ENCODE results near the gene LHB. TPM values are rescaled to one million over a fixed set of nuclear protein-coding genes. Genes with fewer than 3 reads are reported as not detected.
"Not testable (repeated sequence)": the region's sequence is repeated elsewhere in the genome, so short reads cannot be mapped to it uniquely, and the experiment has no call there.

LHB gene
- polyA plus RNA-seq, 4 donors, result 0.31 to 0.35 TPM; not detected in 2

DNA sequence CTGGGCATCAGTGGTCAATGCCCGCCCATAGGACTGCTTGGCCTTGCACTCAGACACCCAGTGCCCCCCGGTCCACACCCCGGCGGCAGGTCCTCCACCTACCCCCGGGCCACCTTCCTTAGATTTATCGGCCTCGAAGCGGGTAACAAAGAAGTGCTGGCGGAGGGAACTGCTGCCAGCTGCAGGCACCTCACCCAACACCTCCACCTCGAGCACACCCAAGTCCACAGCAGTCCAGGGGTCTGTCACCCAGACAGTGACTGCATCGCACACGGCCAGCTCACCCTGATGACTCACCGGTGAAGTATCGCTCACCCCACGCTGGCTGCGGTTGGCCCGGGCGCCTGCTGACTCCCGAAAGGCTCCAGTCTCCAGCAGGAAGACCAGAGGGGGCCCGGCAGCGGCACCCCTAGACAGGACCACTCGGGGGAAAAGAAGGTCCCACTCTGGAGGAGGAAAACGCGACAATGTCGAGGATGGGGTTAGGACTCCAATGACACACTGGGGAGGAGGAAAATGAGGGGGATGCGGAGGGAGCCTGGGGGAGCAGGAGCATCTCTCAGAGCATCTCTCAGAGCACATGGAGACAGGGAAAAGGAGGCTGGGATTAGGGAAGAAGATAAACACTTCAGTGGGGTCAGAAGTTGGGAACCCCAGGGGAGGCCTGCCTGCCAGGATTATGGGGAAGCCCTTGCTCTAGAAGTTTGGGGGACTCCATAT, 21.8 kb upstream of the LHB start:
- DNase-seq (ENCODE audit: low read depth in 4 of 4, low spot score in 2 of 4), result not testable (repeated sequence)

DNA sequence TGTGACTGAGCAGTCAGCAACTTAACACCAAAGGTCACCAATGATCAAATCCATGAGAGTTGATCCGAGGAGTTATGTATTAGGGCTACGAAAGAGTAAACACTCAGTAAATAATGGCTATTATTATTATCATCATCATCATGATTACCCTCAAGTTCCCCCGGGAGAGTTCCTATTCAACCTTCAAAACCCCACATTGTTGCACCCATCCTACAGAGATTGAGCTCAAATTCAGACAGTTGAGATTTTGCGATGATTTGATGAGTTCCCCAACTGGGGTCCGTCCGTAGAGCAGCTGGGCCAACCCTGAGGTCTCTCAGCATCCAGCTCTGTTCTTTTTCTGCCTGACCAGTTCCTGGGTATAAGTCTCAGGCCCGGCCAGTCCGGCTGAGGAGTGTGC, 21.2 kb upstream of the LHB start:
- not testable (repeated sequence) for DNase-seq (ENCODE audit: low read depth in 4 of 4, low spot score in 2 of 4)

DNA sequence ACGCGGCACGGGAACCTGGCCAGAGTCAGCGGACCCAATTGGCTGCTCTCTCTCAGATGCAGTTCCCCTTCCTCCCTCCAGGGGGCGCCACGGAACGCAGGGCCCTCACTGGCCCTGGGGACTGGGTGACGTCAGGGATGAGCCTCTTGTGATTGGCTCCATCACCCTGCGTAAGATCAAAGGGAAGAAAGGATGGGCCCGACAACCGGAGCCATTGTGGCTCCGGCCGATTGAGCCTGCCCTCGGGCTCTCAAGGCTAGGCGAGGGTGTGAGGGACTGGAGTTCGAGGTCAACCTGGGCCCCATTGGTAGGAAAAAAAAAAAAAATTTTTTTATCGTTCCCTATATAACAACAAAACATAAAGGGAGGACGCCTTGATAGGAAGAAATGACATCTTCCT, 19.9 kb upstream of the LHB start, which contains the start of gene CGB1:
TSS of gene CGB1 (minus strand) at position 81 of the 400 bp plus-strand sequence. CDS start 184 bp downstream, outside the sequence.
- not testable (repeated sequence) for DNase-seq (ENCODE audit: low read depth in 4 of 4, low spot score in 2 of 4)

- not testable (repeated sequence) for DNase-seq (ENCODE audit: low read depth in 4 of 4, low spot score in 2 of 4)
These were observed 14.9 kb upstream of the LHB start, which contains the start of gene CGB2 for GRCh38 chr19:49031642-49032301. Gene CGB2, plus strand, starts transcription at chr19:49031890. Its CDS starts 206 bp downstream, at chr19:49032096.

DNA sequence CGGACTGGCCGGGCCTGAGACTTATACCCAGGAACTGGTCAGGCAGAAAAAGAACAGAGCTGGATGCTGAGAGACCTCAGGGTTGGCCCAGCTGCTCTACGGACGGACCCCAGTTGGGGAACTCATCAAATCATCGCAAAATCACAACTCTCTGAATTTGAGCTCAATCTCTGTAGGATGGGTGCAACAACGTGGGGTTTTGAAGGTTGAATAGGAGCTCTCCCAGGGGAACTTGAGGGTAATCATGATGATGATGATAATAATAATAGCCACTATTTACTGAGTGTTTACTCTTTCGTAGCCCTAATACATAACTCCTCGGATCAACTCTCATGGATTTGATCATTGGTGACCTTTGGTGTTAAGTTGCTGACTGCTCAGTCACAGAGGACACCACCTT, 13.4 kb upstream of the LHB start:
- not testable (repeated sequence) for DNase-seq (ENCODE audit: low read depth in 4 of 4, low spot score in 2 of 4)

GRCh38 chr19:49029749-49030148, 12.9 kb upstream of the LHB start:
- not testable (repeated sequence) for DNase-seq (ENCODE audit: low read depth in 4 of 4, low spot score in 2 of 4)

- DNase-seq (ENCODE audit: low read depth in 4 of 4, low spot score in 2 of 4), result not testable (repeated sequence)
These were observed 11.8 kb upstream of the LHB start for GRCh38 chr19:49028686-49029085.

- not testable (repeated sequence) for DNase-seq (ENCODE audit: low read depth in 4 of 4, low spot score in 2 of 4)
These were observed 8.7 kb upstream of the LHB start for GRCh38 chr19:49025599-49025998.

GRCh38 chr19:49025088-49025487, 8.2 kb upstream of the LHB start:
- DNase-seq (ENCODE audit: low read depth in 4 of 4, low spot score in 2 of 4), result not testable (repeated sequence)

GRCh38 chr19:49024233-49024632, 7.3 kb upstream of the LHB start, which contains the start of gene CGB3:
Gene CGB3, minus strand, starts transcription at chr19:49024333. Its CDS starts 362 bp downstream, at chr19:49023971.
- not testable (repeated sequence) for DNase-seq (ENCODE audit: low read depth in 4 of 4, low spot score in 2 of 4)

- no peak for DNase-seq (ENCODE audit: low read depth in 4 of 4, low spot score in 2 of 4)
These were observed 5.2 kb upstream of the LHB start for GRCh38 chr19:49022116-49022515.

- DNase-seq (ENCODE audit: low read depth in 4 of 4, low spot score in 2 of 4), result no peak
These were observed 4.3 kb upstream of the LHB start for GRCh38 chr19:49020931-49021895.

- DNase-seq (ENCODE audit: low read depth in 4 of 4, low spot score in 2 of 4), result no peak
These were observed 3.5 kb upstream of the LHB start for GRCh38 chr19:49020342-49020741.

DNA sequence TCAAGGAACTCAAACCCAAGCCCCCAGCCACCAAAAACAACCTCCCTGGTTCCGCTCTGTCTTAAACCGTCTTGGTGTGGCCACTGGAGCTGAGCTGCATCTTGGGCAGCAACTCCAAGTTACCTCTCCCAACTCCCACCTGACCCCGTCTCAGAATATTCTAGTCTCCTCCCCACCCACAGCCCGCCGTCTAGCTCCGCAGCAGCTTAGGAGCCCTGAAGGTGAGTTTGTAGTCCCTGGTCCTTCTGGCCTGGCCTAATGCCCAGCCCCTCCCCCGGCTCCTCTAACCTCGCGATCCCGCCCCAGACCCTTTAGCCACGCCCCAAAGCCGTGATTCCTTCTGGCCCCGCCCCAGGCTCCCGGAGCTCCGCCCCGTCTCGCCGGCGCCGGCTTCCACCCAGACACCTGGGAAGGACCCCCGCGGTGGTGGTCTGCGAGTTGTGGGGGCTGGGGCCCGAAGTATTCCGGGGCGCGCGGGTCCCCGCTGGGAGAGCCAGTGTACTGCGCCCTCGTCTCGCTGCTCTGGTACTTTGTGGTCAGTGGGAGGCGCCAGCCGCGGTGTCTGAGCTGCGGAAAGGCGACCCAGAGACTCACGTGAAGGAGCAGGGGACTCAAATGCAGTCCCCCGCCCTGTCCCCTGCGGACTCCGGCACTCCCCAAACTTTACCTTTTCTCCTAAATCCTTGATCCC, 2.5 kb upstream of the LHB start:
- no peak for DNase-seq (ENCODE audit: low read depth in 4 of 4, low spot score in 2 of 4)

- not testable (repeated sequence) for DNase-seq (ENCODE audit: low read depth in 4 of 4, low spot score in 2 of 4)
These were observed 1.7 kb upstream of the LHB start for GRCh38 chr19:49018388-49019241.

GRCh38 chr19:49017666-49018351, 918 bp upstream of the LHB start:
- no peak for DNase-seq (ENCODE audit: low read depth in 4 of 4, low spot score in 2 of 4)

DNA sequence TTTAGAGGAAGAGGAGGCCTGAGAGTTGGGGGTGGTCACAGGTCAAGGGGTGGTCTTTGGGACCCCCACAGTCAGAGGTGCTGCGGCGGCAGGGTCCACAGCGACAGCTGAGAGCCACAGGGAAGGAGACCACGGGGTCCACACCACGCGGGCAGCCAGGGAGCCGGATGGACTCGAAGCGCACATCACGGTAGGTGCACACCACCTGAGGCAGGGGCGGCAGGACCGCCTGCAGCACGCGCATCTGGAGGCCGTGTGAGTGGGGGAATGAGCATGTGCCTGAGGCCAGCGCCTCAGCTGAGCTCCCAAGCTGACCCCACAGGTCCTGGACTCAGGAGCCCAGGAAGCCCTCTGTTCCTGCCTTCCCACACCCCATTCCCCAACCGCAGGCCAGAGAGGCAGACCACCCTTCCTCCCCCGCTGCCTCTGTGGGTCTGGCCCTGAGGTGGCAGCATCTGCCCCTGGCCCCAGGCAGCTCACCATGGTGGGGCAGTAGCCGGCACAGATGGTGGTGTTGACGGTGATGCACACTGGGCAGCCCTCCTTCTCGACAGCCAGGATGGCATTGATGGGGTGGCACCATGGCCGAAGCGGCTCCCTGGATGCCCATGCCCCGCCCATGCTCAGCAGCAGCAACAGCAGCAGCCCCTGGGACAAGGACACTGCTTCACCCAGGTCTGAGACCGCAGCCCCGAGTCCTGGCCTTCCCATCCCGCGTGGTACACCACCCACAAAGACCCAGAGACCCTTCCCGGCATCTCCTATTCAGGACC, 638 bp downstream of the LHB start:
- no peak for DNase-seq (ENCODE audit: low read depth in 4 of 4, low spot score in 2 of 4)

- DNase-seq (ENCODE audit: low read depth in 4 of 4, low spot score in 2 of 4), result no peak
These were observed 2.0 kb downstream of the LHB start for GRCh38 chr19:49014870-49015255.
